Ovary (tissue), 3 donors: Measurements from ENCODE around the gene GLYATL2.

Experiments used
- CTCF ChIP-seq, 3 donors: fragments of 450-650 bp in 2 of 3; fragments of 200-600 bp in 1 of 3; IDR thresholded peaks; one replicate each; pipeline versions ENCODE4 v1.5.1 to v1.8.0; 2016 to 2022; ENCODE audit warnings: antibody characterized with exemption in 3 of 3, mild to moderate bottlenecking in 1 of 3
- EP300 ChIP-seq: sonication (generic); formaldehyde crosslinking; IDR thresholded peaks from one replicate; pipeline ENCODE4 v1.6.1; 2017; ENCODE audit warnings: antibody characterized with exemption
- POLR2A ChIP-seq: fragments of 450-650 bp; IDR thresholded peaks from one replicate; pipeline ENCODE4 v1.6.1; 2017; ENCODE audit warnings: antibody characterized with exemption, mild to moderate bottlenecking, moderate library complexity
- donor health status: DM: no; HTN: no; CAD: no.

- TF ChIP-seq POLR2A (no peak), CTCF (IDR thresholded peaks at IDR 0.05) (no peak), EP300 (no peak)
These were observed 19.8 kb upstream of the GLYATL2 start for GRCh38 chr11:58864335-58864734.
